ENCODE data around the gene MPP2. TPM values are rescaled to one million over a fixed set of nuclear protein-coding genes. Genes with fewer than 3 reads are reported as not detected.
A peak's percentile ranks its signal among the peaks of the same experiment; 100 is the strongest.

The MPP2 gene
- total RNA-seq, 1 donor from 2014 or later: 1.4 TPM

DNA sequence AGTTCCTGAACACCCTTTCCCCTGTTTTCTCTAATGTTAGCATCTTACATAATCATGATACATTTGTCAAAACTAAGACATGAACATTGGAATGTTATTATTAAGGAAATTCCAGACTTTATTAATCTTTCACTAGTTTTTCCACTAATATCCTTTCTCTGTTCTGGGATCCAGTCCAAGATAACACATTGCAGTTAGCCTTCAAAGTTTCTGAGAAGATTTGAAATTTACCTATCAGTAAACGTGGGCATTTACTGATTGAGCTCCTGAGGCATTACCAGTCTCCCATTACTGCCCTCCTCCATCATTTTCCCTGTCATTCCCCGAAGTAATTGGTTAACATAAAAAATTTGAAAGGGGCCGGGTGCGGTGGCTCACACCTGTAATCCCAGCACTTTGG is 66.1 kb downstream of the MPP2 start:
- Mint-ChIP-seq H3K36me3 (ENCODE audit: low read depth) (no peaks in the 10 kb centered on the region), H3K27ac (no peak overlapping the region), H3K4me1 (ENCODE audit: low read depth) (no peaks in the 10 kb centered on the region), H3K27me3 (ENCODE audit: insufficient read depth) (peaks cover 10% of the 10 kb centered on the region), H3K9me3 (no peaks in the 10 kb centered on the region), H3K4me3 (no peak overlapping the region)
- intact Hi-C loops (cut with micrococcal nuclease): no loop called here
- DNase-seq (ENCODE audit: low spot score): no peak

DNA sequence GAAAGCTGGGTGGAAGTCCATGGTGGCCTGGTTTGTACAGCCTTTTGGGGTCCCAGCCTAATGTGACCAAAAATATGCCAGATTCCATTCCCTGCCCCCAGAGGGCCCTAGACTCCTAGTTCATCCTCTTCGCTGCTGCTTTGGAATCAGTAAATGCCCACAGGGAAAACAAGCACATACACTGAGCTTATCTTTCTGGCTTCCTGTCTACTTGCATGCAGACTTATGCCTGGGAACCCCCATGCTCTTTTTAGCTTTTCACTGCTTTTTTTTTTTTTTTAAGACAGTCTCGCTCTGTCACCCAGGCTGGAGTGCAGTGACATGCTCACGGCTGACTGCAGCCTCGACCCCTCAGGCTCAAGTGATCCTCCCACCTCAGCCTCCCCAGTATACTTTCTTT is 66.5 kb downstream of the MPP2 start:
- Mint-ChIP-seq H3K36me3 (ENCODE audit: low read depth) (no peaks in the 10 kb centered on the region), H3K9me3 (no peaks in the 10 kb centered on the region), H3K4me3 (no peak overlapping the region), H3K27ac (no peak overlapping the region), H3K27me3 (ENCODE audit: insufficient read depth) (peaks cover 14% of the 10 kb centered on the region), H3K4me1 (ENCODE audit: low read depth) (no peaks in the 10 kb centered on the region)
- DNase-seq (ENCODE audit: low spot score): no peak
- intact Hi-C loops (cut with micrococcal nuclease): no loop called here

DNA sequence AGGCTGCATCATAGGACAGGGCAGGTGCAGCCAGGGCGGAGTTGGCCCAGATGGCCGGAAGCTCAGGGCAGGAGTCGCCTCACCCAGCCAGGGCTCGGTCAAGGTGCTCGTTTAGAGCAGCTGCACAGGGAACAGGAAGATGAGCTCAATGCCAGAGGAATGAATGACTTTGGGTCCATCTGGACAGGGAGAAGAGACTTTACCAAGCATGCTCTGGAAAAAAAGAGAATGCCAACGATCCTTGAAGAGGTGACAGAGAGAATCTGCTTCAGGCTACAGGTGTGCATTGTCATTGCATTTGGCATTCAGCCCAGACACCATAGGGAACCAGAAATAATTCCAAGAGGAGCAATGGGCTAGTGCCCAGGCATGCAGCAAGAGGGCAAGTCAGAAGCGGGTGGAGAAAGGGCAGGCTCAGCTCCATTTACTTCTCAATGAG is 67.6 kb downstream of the MPP2 start:
- peaks cover 22% of the 10 kb centered on the region for H3K27me3 Mint-ChIP-seq (ENCODE audit: insufficient read depth)
- H3K9me3 Mint-ChIP-seq: no peaks in the 10 kb centered on the region
- intact Hi-C loops (cut with micrococcal nuclease): no loop called here
- no peak overlapping the region for H3K4me3 Mint-ChIP-seq
- no peaks in the 10 kb centered on the region for H3K36me3 Mint-ChIP-seq (ENCODE audit: low read depth)
- no peak overlapping the region for H3K27ac Mint-ChIP-seq
- no peaks in the 10 kb centered on the region for H3K4me1 Mint-ChIP-seq (ENCODE audit: low read depth)
- no peak for DNase-seq (ENCODE audit: low spot score)

DNA sequence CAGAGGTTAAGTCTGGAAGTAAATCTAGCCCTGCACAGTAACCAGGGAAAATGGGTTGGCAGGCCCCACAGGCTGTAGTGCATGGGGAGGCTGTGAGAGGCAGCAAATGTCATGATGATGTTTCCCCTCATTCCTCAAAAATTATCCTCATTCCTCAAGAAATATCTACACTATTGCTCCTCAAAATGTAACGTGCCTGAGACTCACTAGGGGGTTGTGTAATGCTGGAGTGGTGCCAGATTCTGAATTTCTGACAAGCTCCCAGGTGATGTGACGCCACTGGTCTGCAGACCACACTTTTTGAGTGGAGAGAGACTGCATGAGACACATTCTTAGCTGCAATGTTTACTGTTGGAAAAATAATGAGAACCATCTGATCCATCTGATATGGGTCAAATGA is 73.2 kb downstream of the MPP2 start:
- intact Hi-C loops (cut with micrococcal nuclease): no loop called here
- Mint-ChIP-seq H3K27me3 (ENCODE audit: insufficient read depth) (peaks cover 56% of the 10 kb centered on the region), H3K36me3 (ENCODE audit: low read depth) (peaks cover 2% of the 10 kb centered on the region), H3K9me3 (peaks cover 4% of the 10 kb centered on the region), H3K4me3 (peak overlapping the region; percentile 79), H3K4me1 (ENCODE audit: low read depth) (peaks cover 16% of the 10 kb centered on the region), H3K27ac (no peak overlapping the region)
- no peak for DNase-seq (ENCODE audit: low spot score)

DNA sequence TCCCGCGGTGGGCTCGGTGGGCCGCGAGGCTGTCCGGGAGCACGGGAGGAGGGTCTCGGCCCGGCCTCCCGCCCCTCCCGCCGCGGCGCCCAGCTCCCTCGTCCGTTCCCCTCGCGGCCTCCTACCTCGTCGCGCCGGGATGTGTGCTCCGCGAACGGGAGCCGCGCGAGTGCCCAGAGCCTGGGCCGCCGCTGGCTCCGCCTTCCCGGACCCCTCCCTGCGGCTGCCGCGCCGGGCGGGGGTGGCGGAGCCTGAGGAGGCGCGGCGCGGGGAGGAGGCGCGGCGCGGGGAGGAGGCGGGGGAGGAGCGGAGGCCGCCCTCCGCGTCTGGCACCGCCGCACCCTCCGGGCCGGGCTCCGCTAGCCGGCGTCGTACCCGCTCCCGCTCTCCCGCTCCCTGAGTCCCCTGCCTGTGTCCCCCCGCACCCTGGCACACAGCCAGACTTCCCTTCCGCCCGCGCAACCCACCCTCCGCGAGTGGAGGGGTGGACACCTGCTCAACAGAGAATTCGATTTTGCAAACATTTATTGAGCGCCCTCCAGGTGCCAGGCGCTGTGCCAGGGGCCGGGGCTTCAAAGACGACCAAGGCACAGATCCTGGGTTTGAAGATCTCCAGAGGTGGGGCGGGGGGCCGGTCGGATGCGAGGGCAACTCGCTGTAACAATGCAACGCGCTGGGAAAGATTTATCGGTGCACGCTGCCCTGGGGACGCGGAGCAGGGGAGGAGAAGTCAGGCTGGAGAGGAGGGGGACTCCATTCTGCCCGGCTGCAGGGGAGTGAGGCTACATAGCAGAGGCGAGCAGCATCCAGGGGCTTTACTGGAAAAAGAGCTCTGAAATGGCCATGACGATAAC is 74.1 kb downstream of the MPP2 start, which contains the start of gene MPP3:
Gene MPP3, minus strand, starts transcription at position 171 of the 854 bp plus-strand sequence. CDS start 1,240 bp downstream, outside the sequence.
- peak within 1 kb of the TSS; percentile 79 for H3K4me3 Mint-ChIP-seq
- peaks cover 60% of the 10 kb centered on the region for H3K27me3 Mint-ChIP-seq (ENCODE audit: insufficient read depth)
- H3K9me3 Mint-ChIP-seq: peaks cover 4% of the 10 kb centered on the region
- intact Hi-C loops (cut with micrococcal nuclease): no loop called here
- H3K4me1 Mint-ChIP-seq (ENCODE audit: low read depth): peaks cover 16% of the 10 kb centered on the region
- H3K36me3 Mint-ChIP-seq (ENCODE audit: low read depth): peaks cover 2% of the 10 kb centered on the region
- peak; percentile 27 for DNase-seq (ENCODE audit: low spot score)
- no peak within 1 kb of the TSS for H3K27ac Mint-ChIP-seq

DNA sequence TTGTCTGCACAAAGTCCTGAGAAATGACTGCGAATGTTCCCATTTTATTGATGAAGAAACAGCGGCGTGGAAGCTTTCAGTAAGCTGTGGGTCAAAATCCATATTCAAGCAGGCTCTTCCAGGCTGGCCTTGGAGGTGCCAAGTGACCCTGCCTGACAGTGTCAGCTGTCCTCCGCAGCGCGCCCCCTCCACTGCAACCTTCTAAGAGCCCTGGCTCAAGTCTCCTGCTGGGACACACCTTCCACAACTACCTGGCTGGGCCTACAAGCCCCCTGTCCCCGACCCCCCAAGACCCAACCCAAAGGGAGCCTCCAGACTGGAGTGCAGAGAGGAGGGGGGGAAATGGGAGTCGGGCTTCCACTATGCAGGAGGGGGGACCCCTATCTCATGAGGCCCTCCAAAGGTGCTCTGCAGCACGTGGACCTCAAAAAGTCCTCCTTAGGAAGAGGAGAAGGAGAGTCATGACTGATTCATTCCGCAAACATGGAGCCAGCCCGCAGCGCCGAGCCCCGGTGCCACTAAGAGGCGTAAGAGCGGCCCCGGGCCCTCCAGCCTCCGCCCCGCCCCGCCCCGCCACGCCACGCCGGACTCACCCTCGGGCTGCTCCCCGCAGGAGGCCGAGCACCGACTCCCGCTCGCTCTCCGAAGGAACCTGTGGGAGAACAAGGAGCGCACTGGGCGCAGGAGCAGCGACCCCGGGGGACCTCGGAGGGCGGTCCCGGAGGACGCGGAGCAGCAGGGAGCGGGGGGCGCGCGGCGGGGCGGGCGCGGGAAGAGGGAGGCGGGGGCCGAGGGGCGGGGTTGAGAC is 75.0 kb downstream of the MPP2 start:
- Mint-ChIP-seq H3K4me1 (ENCODE audit: low read depth) (peaks cover 16% of the 10 kb centered on the region), H3K36me3 (ENCODE audit: low read depth) (peaks cover 2% of the 10 kb centered on the region), H3K9me3 (peaks cover 4% of the 10 kb centered on the region), H3K27ac (no peak overlapping the region), H3K4me3 (peak overlapping the region; percentile 57), H3K27me3 (ENCODE audit: insufficient read depth) (peaks cover 64% of the 10 kb centered on the region)
- intact Hi-C loops (cut with micrococcal nuclease): no loop called here
- no peak for DNase-seq (ENCODE audit: low spot score)

DNA sequence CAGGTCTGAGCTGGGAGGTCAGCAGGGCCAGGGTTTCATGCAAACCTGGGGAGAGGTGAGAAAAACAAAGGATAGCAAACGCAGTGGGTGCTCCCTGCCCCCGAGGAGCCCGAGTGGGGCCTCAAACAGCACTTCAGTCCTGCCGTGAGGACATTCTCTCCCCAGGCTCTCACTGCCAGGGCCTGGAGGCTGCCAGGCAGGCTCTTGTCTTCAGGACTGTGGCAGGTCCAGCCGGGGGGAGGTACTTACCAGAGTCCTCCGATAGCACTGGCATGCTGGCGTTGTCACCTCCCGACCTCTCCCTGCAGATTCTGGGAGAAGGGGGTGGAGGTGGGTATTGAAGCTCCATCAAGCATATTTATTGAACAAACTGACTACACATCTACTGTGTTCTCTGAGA is 75.7 kb downstream of the MPP2 start:
- Mint-ChIP-seq H3K4me1 (ENCODE audit: low read depth) (peaks cover 16% of the 10 kb centered on the region), H3K27me3 (ENCODE audit: insufficient read depth) (peaks cover 64% of the 10 kb centered on the region), H3K4me3 (peak overlapping the region; percentile 22)

DNA sequence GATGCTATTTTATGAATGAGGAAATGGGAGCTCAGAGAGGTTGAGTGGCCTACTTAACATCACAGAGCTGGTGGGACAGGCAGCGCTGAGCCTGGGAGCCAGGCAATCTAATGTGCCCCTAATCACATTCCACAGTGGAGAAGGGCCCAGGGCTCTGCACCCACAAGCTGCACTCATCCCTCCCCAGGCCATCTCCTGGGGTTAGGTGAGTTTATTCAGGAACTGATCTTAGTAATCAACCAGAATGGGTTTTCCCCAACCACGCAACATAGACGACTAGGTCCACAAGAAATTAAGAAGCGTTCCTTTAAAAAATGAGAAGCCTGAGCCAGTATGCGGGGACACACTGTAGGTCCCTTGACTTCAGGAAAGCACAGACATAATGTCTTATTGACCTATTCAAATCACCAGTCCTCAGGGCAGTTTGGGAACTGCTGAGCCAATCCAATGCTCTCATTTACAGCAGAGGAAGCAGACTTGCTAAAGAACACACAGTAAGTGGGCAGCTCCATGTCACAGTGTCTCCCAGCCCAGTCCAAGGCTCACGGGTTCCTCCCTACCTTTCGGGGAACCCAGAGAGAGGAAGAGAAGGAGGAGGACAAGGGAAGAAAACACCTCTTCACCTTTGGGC is 76.7 kb downstream of the MPP2 start:
- Mint-ChIP-seq H3K36me3 (ENCODE audit: low read depth) (peaks cover 2% of the 10 kb centered on the region), H3K27ac (no peak overlapping the region), H3K4me3 (no peak overlapping the region), H3K9me3 (peaks cover 4% of the 10 kb centered on the region), H3K27me3 (ENCODE audit: insufficient read depth) (peaks cover 58% of the 10 kb centered on the region), H3K4me1 (ENCODE audit: low read depth) (peaks cover 16% of the 10 kb centered on the region)
- intact Hi-C loops (cut with micrococcal nuclease): no loop called here
- DNase-seq (ENCODE audit: low spot score): no peak

More for the DNA sequence above, 75.7 kb downstream of the MPP2 start:
- H3K9me3 Mint-ChIP-seq: peaks cover 4% of the 10 kb centered on the region
- peaks cover 2% of the 10 kb centered on the region for H3K36me3 Mint-ChIP-seq (ENCODE audit: low read depth)
- no peak for DNase-seq (ENCODE audit: low spot score)
- intact Hi-C loops (cut with micrococcal nuclease): no loop called here
- H3K27ac Mint-ChIP-seq: no peak overlapping the region

DNA sequence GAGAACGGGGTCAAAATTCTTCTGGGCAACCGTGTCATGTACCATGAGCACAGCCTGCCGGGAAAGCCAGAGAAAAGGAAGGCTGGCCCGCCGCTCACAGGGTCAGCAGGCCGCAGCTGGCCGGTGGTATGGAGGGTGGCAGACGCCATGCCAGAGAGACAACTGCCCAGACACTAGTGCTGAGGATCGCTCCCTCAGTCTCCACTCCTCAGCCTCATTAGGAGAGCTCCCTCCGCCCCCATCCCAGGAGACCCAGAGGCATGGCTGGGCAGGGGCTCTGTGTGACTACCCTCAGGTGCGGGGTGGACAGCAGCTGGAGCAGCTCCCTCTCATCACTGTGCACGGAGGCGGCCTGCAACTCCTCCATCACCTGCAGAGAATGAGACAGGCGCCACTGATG is 77.6 kb downstream of the MPP2 start:
- Mint-ChIP-seq H3K4me1 (ENCODE audit: low read depth) (peaks cover 16% of the 10 kb centered on the region), H3K9me3 (peaks cover 4% of the 10 kb centered on the region), H3K4me3 (no peak overlapping the region), H3K36me3 (ENCODE audit: low read depth) (peaks cover 2% of the 10 kb centered on the region), H3K27me3 (ENCODE audit: insufficient read depth) (peaks cover 52% of the 10 kb centered on the region), H3K27ac (no peak overlapping the region)
- DNase-seq (ENCODE audit: low spot score): no peak
- intact Hi-C loops (cut with micrococcal nuclease): no loop called here

DNA sequence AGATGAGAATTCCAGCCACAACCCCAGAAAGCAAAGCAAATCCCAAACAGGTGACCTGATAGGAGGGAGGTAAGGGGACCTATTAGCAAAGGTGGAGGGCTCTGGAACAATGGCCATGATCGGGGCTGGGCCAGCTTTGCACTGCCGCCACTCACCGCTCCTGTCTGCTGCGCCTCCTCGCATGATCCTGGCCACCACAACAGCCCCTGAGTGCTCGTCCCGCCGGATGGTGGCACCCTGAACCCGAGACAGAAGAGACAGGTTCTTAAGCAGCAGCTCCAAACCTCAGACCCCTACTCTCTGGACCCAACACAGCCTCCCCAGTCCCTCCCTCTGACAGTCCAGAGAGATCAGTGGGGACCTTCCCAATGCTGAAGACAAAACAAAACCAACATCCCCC is 79.7 kb downstream of the MPP2 start:
- Mint-ChIP-seq H3K36me3 (ENCODE audit: low read depth) (no peaks in the 10 kb centered on the region), H3K27ac (no peak overlapping the region), H3K4me3 (no peak overlapping the region), H3K9me3 (no peaks in the 10 kb centered on the region), H3K4me1 (ENCODE audit: low read depth) (peaks cover 9% of the 10 kb centered on the region), H3K27me3 (ENCODE audit: insufficient read depth) (peaks cover 38% of the 10 kb centered on the region)
- DNase-seq (ENCODE audit: low spot score): no peak
- intact Hi-C loops (cut with micrococcal nuclease): no loop called here

DNA sequence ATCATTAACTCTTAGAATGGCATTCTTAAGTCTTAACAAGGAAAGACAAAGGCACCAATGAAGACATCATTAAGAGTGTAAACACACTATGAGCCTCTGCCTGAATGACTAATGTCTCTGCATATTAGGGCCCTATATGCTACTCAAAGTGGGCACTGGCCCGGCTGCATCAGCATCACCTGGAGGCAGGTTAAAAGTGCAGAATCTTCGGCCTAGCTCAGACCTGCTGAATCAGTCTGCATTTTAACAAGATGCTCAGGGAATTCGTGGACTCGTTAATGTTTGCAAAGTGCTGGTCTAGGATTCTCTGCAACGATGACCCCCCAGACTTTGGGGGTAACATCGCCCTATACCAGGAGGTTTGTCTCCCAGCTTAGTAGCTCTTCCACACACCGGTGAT is 81.1 kb downstream of the MPP2 start:
- intact Hi-C loops (cut with micrococcal nuclease): no loop called here
- Mint-ChIP-seq H3K27me3 (ENCODE audit: insufficient read depth) (peaks cover 27% of the 10 kb centered on the region), H3K4me3 (no peak overlapping the region), H3K4me1 (ENCODE audit: low read depth) (peaks cover 9% of the 10 kb centered on the region), H3K27ac (no peak overlapping the region), H3K36me3 (ENCODE audit: low read depth) (no peaks in the 10 kb centered on the region), H3K9me3 (no peaks in the 10 kb centered on the region)
- no peak for DNase-seq (ENCODE audit: low spot score)

DNA sequence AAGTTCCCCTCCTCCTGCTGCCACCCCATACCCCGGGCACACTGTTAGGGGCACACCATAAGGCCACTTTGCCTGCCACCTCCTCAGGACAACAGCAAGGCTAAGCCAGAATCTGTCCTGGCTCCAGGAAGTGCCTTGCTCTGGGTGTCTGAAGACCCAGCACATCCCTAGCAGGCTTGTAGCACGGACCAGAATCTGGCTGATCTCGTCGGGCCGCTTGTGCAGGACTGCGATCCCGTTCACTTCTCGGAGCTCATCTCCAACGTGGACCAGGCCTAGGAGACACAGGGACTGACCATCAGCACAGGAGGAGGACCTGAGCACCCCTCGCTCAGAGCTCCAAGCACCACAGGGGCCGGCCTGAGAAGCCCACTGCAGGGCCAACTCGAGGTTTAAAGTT is 81.8 kb downstream of the MPP2 start:
- peaks cover 21% of the 10 kb centered on the region for H3K27me3 Mint-ChIP-seq (ENCODE audit: insufficient read depth)
- no peaks in the 10 kb centered on the region for H3K36me3 Mint-ChIP-seq (ENCODE audit: low read depth)
- no peak overlapping the region for H3K4me3 Mint-ChIP-seq
- intact Hi-C loops (cut with micrococcal nuclease): no loop called here
- H3K27ac Mint-ChIP-seq: no peak overlapping the region
- H3K4me1 Mint-ChIP-seq (ENCODE audit: low read depth): peaks cover 3% of the 10 kb centered on the region
- no peak for DNase-seq (ENCODE audit: low spot score)
- no peaks in the 10 kb centered on the region for H3K9me3 Mint-ChIP-seq
